Skin of body (tissue), 2 donors: ENCODE results near the gene HK3. TPM values are rescaled to one million over a fixed set of nuclear protein-coding genes. Genes with fewer than 3 reads are reported as not detected.

ENCODE experiments used
- DNase-seq: peaks from one replicate; lab custom pipeline; 2025; lab: John Stamatoyannopoulos, UW
- total RNA-seq: library from RNA; depleted of rRNA; stranded (reverse); fragments of >200 nt; gene quantifications from one replicate; pipeline ENCODE4 v1.2.3, GENCODE V29; 2014

Gene HK3
- total RNA-seq, 1 donor from 2014 or later: 7.1 TPM

DNA sequence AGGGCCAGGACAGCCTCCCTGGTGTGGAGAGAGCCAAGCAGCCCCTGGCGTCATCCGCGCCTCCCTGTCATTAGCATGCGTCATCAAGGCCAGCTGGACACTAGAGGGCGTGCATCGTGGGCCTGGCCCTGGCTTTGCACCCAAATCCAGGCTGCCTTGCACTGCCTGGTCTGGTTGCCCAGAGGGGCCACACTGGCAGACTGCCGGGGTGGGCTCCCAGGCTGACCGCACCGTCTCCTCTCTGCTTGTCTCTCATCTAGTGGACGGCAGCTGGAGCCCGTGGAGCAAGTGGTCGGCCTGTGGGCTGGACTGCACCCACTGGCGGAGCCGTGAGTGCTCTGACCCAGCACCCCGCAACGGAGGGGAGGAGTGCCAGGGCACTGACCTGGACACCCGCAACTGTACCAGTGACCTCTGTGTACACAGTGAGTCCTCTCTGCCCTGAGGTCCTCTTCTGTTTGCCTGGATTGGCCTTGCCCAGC lies 29.0 kb downstream of the HK3 start:
- DNase-seq: no peak

DNA sequence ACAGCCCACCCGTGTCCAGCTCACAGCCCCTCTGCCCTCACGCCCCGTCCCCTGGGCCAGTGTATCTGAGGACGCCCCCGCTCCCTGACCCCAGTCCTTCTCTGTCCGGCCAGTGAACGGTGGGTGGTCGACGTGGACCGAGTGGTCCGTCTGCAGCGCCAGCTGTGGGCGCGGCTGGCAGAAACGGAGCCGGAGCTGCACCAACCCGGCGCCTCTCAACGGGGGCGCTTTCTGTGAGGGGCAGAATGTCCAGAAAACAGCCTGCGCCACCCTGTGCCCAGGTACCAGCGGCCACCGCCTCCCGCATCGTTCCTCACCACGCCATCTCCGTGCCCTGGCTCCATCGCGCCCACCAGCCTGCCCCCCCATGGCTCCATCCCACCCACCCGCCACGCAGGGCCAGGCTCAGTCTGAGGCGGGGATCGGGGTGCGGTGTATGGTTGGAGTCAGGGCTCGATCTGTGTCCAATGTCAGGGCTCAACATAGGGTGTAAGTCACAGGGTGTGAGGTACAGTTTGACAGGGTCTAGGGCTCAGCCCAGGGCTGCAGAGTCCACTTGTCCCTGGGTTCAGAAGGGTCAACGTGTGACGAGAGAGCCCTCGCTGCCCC lies 29.5 kb downstream of the HK3 start:
- DNase-seq: no peak

DNA sequence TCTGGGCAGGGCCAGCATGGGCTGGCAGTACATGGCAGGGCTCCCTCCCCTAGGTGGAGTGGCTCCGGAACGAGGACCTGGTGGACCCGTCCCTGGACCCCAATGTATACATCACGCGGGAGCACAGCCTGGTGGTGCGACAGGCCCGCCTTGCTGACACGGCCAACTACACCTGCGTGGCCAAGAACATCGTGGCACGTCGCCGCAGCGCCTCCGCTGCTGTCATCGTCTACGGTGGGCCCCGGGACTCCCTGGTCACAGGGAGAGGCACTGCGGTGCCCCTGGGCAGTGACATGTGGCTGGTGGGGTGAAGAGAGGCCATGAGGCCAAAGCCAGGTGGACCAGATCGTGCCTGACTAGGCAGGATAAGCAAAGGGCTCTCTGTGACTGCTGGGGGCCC lies 30.4 kb downstream of the HK3 start:
- DNase-seq: no peak

DNA sequence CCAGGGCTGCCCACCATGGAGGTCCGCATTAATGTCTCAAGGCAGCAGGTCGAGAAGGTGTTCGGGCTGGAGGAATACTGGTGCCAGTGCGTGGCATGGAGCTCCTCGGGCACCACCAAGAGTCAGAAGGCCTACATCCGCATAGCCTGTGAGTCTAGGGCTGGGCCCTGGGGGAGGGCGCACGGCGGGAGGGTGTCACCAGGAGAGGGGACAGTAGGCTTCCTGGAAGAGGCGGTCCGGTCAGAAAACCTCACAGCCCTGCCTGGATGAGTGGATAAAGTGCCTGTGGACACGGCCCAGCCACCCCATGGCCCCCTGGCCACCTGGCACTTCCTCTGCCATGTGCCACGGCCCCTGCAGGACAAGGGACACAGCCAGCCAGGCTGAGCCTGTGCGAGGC lies 31.0 kb downstream of the HK3 start:
- DNase-seq: no peak

DNA sequence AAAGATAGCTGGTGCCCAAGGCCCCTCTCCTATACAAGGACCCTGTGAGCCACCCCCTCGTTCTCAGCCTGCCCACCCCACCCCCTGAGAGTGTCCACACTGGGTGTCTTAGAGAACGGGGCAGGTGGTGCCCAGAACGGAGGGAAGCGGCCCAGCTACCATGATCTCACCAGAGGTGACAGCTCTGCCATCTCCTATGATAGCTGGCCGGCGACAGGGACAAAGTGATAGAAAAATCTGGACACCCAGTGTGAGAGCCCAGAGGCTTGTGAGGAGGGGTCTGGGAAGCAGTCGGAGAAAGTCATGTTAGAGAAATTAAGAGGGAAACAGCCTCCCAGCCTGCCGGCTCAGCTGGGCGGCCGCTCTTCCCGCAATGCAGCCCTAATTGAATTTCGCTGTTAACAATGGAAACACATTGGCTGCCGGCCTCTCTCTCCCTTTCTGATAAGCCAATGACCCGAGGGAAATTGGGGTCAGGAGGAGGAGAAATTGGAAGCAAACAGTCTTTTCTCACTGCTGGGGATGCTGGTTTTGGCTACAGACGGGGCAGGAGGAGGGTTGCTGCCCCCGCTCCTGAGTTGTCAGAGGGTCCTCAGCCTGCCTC lies 32.3 kb downstream of the HK3 start:
- no peak for DNase-seq

DNA sequence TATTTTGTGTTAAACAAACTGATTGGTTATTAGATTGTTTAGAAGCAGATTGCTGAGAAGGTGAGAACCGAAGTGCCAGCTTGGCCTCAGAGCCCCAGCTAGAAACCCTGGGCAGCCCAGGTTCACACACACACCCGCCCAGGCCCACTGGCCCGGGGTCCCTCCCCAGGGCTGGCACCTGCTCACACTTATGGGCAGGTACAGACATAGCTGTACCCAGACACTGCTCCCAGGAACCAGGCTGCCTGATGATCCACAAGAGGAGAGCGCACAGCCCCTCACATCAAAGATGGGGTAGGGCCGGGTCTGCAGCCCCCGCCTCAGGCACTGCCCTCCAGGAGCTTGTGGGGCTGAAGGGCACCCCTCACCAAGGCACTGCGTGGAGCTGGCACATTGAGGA lies 33.2 kb downstream of the HK3 start:
- no peak for DNase-seq

DNA sequence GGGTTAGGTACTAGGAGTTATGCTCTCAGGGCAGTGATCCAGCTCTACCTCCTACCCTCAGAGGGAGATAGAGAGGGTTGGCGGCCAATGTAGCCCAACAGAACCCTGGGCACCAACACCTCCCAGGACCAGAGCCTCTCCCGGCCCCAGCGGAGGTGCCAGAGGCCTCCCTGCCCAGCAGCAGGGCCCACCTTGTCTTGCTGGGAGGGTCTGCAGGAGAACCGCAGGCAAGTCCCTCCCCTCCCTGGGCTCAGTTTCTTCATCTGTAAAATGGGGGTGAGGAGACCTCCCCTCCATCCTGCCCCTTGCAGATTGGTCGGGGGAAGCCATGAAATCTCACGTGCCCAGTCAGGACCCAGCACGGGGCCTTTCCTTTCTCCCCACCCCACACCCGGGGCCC lies 34.4 kb downstream of the HK3 start:
- DNase-seq: no peak

DNA sequence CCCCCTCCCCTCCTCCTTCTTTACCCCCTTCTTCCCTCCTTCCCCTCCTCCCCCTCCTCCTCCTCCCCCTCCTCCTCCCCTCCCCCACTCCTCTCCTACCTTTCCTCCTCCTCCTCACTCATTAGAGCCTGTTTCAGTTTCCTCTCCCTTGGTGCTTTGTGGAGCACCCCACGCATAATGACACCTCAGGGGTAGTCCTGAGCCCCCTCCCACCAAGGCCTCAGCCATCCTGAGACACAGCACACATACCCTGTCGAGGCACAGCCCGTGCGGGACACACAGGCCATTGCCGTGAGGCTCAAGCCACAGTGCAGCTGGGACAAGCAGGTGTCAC lies 35.4 kb downstream of the HK3 start:
- DNase-seq: no peak

DNA sequence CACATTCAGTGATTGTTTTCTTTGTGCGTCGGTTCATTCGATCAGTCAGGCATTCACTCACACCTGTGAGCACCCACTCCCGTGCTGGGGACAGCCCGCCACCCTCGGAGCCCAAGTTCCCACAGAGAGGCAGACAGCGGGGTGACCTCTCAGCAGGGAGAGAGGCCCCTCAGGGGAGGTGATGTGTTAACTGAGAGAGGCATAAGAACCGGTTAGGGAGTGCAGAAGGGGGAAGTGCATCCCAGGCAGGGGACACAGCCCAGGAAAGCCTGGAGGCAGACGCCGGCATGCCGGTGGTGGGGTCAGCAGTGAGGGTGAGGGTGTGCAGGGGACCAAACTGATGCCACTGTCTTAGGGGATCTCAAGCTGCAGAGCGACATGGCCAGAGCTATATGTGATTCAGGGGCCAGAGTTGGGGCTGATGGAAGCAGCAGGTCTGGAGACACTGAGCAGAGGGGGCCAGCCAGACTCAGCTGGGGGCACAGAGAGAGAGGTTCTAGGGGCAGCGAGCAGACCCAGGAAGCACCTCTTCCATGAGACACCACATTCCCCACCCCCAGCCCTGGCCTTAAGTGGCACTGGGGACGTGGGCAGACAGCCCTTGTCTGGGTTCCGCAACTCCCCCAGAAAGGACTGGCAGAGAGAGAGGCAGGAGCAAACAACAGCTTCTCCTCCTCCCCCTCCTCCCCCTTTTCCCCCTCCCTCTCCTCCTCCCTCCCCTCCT lies 35.9 kb downstream of the HK3 start:
- no peak for DNase-seq

DNA sequence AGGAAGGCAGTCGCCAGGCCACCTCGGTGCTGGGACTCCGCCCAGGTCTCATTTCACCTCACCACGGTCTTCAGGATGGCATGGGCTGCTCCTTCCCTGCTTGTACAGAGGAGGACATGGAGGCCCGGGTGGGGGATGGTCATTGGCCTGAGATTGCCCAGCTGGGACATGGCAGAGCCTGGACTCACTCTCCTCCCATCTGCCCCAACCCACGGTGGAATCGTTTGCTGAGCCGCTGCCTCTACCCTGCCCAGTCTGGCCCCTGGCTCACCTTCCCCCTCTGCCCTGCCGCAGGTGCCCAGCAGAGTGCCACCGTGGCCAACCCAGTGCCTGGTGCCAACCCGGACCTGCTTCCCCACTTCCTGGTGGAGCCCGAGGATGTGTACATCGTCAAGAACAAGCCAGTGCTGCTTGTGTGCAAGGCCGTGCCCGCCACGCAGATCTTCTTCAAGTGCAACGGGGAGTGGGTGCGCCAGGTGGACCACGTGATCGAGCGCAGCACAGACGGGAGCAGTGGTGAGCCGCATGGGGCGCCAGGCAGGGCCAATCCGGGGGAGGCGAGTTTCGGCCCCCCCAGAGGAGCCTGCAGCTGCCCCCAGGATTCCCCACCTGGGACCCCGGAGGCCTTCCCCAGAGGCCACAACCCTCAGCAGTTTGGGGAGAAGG lies 36.7 kb downstream of the HK3 start:
- DNase-seq: no peak

DNA sequence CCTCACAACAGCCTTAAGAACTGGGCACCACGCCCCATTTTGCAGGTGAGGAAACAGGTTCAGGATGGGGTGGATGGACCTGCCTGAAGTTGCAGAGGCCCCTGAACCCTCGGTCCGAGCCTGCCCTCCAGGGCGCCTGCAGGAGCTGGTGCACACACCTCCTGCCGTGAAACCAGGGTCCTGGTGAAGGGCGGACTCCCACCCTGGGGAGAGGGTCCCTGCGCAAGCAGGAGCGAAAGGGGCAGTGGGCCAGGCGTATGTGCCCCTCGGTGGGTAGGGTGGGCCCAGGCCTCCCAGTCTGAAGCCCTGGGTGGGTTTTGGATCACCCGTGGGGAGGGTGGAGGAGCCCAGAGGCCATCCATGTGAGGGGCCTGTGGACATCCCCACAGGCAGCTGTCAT lies 37.9 kb downstream of the HK3 start:
- DNase-seq: no peak

DNA sequence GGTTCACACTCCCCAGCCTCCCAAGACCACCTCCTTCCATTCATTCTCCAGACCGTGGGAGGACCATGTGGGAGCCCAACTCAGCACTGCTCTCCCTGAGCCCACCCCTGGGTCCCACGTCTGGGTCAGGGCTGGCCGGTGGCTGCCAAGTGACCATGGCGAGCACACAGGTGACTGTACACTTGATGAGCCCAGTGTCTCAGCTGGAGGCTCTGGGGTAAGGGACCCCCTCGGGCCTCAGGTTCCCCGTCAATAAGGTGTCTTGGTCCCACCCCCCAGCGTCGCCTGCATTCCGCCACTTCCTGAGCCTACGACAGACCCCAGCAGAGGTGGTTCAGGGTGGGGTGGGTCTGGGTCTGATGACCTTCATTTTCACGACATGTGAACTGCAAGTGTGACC lies 38.8 kb downstream of the HK3 start:
- no peak for DNase-seq

DNA sequence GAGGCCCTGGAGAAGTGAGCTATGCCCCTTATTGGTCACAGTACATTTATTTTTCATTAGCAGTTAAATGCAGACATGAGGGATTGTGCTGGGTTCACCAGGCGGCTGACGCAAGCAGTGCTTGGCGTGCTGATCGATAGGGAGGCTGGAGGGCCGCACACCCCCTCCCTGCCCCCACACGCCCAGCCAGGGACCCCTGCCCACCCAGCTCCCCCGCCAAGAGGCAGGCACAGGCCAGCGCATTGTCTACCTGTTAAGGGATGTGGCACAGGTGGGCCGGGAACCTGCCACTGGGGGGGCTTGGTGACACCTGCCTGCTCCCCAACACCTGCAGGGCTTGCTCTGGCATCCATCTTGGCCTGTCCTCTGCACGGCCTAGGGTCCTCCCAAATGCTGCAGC lies 39.2 kb downstream of the HK3 start:
- no peak for DNase-seq

DNA sequence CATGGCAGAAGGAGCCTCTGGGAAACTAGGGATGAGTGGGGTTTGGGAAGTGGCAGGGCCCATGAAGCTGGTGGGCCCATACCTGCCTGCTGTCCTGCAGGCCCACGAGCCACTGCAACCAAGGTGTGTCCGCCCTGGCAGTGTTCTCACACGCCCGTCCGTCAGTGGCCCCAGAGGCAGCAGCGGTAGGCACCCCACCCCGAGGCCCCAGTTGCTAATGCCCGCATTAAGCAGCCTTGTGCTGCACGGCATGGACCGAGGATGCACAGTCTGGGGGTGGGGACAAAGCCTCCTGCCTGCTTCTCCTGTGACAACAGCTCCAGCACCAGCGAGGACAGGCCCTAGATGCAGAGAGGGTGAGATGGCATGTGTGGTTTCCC lies 41.3 kb downstream of the HK3 start:
- DNase-seq: no peak

DNA sequence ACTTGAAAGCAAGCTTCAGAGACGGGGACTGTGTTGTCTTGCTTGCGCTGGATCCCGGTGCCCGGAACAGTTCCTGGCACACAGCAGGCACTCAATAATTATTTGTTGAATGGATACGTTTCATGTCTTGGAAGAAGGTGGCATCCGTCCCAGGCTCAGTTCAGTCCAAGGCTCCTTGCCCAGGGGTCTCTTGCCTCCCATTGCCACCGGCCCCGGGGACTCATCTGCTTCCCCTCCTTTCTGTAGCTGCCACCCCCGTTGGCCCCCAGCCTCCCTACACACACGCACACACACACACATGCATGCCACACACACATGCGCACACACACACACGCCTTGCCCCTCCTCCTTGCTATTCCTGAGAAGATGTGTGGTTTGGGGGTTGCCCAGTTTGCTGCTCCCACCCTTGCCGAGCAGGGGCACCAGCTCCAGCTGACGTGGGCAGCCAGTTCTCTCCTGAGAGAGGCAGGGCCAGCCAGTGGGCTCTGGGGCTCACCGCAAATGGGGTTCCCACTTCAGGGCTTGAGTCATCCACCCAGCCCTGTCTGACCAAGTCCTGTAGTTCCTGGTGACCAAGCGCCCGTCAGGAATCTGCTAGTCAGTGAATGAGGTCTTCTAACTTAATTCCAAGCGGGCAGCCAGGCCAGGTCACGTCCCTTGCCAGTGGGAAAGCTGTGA lies 41.8 kb downstream of the HK3 start:
- DNase-seq: no peak

DNA sequence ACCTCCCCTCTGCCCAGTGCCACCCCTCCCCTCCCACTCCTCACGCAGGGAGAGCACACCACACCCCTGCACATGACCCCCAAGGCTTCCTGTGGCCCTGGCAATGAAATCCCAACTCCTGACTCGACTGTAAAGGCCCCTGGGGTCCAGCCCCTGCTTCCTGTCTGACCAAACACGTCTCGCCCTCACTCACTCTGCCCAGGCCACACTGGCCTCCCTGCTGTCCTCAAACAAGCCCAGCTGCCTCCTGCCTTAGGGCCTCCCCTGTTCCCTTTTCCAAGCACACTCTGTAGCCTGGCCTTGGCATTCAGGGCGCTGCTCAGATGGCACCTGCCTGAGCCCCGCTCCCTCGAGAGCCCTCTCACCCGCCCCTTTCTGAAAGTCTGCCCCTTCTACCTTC lies 42.4 kb downstream of the HK3 start:
- no peak for DNase-seq

DNA sequence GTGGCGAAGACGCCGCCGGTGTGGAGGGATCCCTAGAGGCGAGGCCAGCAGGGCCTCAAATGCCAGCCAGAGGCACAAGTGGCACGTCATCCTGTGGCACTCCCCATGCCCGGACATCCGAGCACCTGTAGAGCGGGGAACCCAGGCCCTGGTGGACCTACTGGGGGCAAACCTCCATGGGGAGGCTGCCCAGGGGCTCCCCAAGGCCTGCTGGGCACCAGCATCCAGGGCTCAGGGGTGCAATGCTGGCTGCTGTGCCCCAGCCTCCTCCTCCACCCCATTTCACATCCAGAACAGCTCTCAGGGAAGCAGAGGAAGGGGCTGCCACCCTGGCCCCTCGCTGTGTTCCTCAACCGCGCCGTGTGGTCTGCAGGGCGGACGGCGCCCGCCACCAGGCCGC lies 43.5 kb downstream of the HK3 start:
- no peak for DNase-seq

DNA sequence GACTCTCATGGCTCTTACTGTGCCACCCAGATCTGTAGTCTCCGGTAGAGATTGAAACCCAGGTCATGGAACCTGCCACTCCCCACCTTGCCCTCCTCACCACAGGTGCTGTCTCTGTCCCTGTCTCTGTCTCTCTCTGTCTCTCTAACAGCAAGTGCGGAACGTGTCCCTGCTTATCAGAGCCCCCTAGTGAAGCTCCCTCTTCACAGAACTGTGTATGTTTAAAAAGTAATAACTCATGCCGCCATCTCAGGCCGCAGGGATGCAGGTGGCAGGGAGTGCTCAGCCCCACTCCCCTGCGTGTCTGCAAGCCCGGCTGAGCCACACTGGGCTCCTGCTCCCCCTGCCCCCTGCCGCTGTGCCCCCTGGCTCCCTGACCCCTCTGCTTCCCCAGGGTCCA lies 45.0 kb downstream of the HK3 start:
- no peak for DNase-seq

DNA sequence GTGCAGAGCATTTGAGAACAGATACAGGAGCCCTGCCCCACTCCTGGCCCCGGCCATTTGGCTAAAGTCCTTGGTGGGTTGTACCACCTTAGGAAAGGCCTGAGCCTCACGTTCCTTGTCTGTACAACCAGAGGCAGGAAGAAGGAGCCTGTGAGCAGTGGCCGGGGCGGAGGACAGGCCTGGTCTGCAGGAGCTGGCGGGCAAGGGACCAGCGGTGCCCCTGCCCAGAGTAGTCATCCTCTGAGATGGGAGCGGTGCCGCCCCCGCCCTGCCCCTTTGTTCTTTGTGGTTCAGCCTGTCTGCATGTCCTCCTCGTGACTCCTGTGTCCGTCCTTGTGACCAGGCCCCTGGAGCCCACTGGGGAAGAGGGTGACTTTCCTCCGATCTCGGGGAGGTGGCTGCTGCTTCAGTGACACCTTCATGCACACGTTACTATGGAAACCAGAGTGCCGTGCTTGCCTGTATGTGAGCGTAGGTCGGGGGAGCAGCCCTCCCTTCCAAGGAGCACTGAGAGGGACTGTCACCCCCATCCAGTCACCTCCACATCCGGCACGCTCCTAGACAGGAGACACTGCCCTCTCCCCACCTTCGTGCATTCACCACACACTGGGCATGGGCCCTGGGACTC lies 45.9 kb downstream of the HK3 start:
- no peak for DNase-seq

DNA sequence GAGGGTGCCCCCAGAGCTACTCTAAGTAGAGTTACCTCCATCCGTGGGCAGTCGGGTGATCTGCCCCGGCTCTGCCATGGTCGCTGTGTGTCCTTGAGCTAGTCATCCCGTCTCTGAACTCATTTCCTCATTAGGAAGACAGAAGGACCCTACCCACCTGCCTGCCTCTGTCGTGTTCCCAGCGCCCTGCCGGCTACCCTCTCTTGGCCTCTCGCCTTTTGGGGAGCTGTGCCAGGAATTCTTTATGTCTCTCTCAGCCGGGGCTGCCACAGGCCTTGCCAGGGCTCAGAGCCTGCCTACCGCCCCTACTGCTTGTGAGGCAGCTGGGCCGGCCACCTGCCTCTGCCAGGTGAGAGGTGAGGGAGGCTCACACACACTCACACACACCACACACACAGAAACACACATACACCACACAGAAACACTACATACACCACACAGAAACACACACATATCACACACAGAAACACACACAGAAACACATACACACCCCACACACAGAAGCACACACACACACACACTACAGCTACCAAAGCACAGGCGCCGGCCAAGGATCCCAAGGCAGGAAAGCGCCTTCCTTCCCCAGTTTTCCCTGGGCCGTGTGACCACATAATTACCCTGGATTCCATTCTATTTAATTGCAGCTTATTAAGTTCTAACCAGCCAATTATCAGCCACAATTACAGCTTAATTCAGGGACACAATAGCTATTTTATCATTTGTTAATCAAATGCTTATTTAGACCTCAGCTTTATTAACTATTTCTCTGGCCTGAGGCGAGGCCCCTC lies 47.1 kb downstream of the HK3 start:
- no peak for DNase-seq

DNA sequence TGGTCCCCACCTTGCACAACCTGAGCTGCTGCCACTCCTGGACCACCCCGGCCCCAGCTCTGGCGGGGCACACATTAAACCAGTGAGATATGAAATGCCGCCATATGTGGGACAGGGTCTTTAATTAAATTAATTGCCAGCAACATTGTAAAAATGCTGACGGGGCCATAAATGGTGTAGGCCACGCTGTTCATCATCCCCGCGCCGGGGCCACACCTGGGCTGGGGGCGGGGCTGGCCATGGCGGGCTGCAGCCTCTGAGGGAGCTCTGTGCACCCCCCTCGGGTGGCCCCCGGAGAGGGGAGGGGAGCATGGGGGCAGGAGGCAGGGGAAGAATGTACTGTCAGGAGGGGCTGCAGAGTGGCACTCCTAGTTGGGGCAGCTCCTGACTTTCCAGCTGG lies 47.8 kb downstream of the HK3 start:
- DNase-seq: no peak
